H1 (cell line): ENCODE measurements around the gene BBLN. TPM values are rescaled to one million over a fixed set of nuclear protein-coding genes. Genes with fewer than 3 reads are reported as not detected.
A peak's percentile ranks its signal among the peaks of the same experiment; 100 is the strongest.

ENCODE experiments used
- CTCF ChIA-PET: fragments of 300-600 bp; sonication (Branson Sonifier 250); formaldehyde crosslinking; loops from one replicate; lab custom pipeline; 2021; ENCODE audit not compliant: partially characterized antibody; lab: Charles Lee
- POLR2A ChIA-PET: fragments of 300-600 bp; sonication (Branson Sonifier 250); formaldehyde crosslinking; loops from one replicate; lab custom pipeline; 2021; ENCODE audit warnings: inconsistent platforms; ENCODE audit not compliant: partially characterized antibody; lab: Charles Lee
- DNase-seq, 2 experiments: peaks; one replicate each; pipeline versions ENCODE4 v3.0.0 to v3.0.0-alpha.2; 2010 to 2022; ENCODE audit warnings: low spot score in 2 of 2, low read depth in 1 of 2, mixed read lengths in 1 of 2
- FAIRE-seq: peaks from 2 replicates; lab custom pipeline; 2011; peaks lifted over from hg19 to GRCh38; lab: Jason Lieb, UNC
- H2AFZ ChIP-seq: 2 replicates; pipeline ENCODE4 v1.8.1; 2012; ENCODE audit warnings: low read length, inconsistent platforms
- H2AK5ac ChIP-seq: 2 replicates; pipeline ENCODE4 v1.6.1; 2013; ENCODE audit warnings: low read depth, low read length
- H2BK120ac ChIP-seq: replicated peaks from 2 replicates; pipeline ENCODE3; 2013; ENCODE audit warnings: low read depth, low read length, inconsistent platforms
- H2BK12ac ChIP-seq: 2 replicates; pipeline ENCODE4 v1.6.1; 2013; ENCODE audit warnings: low read depth, low read length
- H2BK15ac ChIP-seq: 2 replicates; pipeline ENCODE4 v1.6.1; 2013; ENCODE audit warnings: low read length
- H2BK20ac ChIP-seq: 2 replicates; pipeline ENCODE4 v1.6.1; 2013; ENCODE audit warnings: low read length
- H2BK5ac ChIP-seq: 2 replicates; pipeline ENCODE4 v1.6.1; 2013; ENCODE audit warnings: low read depth, low read length
- H3K14ac ChIP-seq: 2 replicates; pipeline ENCODE4 v1.6.1; 2013; ENCODE audit warnings: inconsistent platforms; ENCODE audit not compliant: insufficient read length
- H3K18ac ChIP-seq: 2 replicates; pipeline ENCODE4 v1.6.1; 2013; ENCODE audit warnings: low read length; ENCODE audit errors: extremely low read depth
- H3K23ac ChIP-seq: 2 replicates; pipeline ENCODE4 v1.6.1; 2013; ENCODE audit warnings: inconsistent platforms; ENCODE audit not compliant: insufficient read length
- H3K23me2 ChIP-seq: 2 replicates; pipeline ENCODE4 v1.6.1; 2013; ENCODE audit warnings: low read depth, low read length
- H3K27ac ChIP-seq: 2 replicates; pipeline ENCODE4 v1.6.1; 2011; ENCODE audit warnings: low read depth, low read length, inconsistent platforms
- H3K27me3 ChIP-seq, 4 experiments: replicated peaks in 1 of 4; 1 replicate in 1 of 4; 2 replicates in 3 of 4; pipeline versions ENCODE4 v1.6.1 to v1.8.1; 2011 to 2013; ENCODE audit warnings: low read length in 3 of 4, mild to moderate bottlenecking in 3 of 4, inconsistent platforms in 2 of 4, mixed read lengths in 2 of 4, moderate library complexity in 1 of 4; ENCODE audit not compliant: control insufficient read depth in 3 of 4, insufficient read depth in 3 of 4; ENCODE audit errors: extremely low read depth in 1 of 4
- H3K36me3 ChIP-seq, 4 experiments: 2 replicates each; pipeline versions ENCODE4 v1.6.1 to v1.8.1; 2011 to 2013; ENCODE audit warnings: mild to moderate bottlenecking in 4 of 4, low read length in 3 of 4, moderate library complexity in 2 of 4, control low read depth in 1 of 4, inconsistent platforms in 1 of 4; ENCODE audit not compliant: insufficient read depth in 4 of 4, control insufficient read depth in 2 of 4
- H3K4ac ChIP-seq: replicated peaks from 2 replicates; pipeline ENCODE3; 2013; ENCODE audit warnings: low read length, low read depth, mixed read lengths, inconsistent platforms; ENCODE audit not compliant: insufficient read length
- H3K4me1 ChIP-seq, 4 experiments: replicated peaks in 1 of 4; 1 replicate in 1 of 4; 2 replicates in 3 of 4; pipeline versions ENCODE4 v1.6.1 to v1.8.1; 2011 to 2013; ENCODE audit warnings: low read length in 3 of 4, inconsistent platforms in 2 of 4, mixed read lengths in 1 of 4; ENCODE audit not compliant: insufficient read depth in 4 of 4, control insufficient read depth in 3 of 4
- H3K4me2 ChIP-seq, 2 experiments: 2 replicates each; pipeline versions ENCODE4 v1.6.1 to v1.8.1; 2011 to 2013; ENCODE audit warnings: low read depth in 2 of 2, low read length in 2 of 2, control low read depth in 1 of 2, inconsistent platforms in 1 of 2, mild to moderate bottlenecking in 1 of 2; ENCODE audit not compliant: insufficient read depth in 1 of 2
- H3K4me3 ChIP-seq, 4 experiments: fragments of 200-600, 300-600 bp in 1 of 4; sonication (generic), shearing (Covaris generic), sonication (Bioruptor Twin) in 1 of 4; 2 replicates each; pipeline versions ENCODE4 v1.5.1 to v1.8.1; 2011 to 2016; ENCODE audit warnings: low read length in 4 of 4, low read depth in 3 of 4, control low read depth in 2 of 4, inconsistent platforms in 2 of 4, mild to moderate bottlenecking in 2 of 4, mixed read lengths in 1 of 4, moderate library complexity in 1 of 4; ENCODE audit not compliant: insufficient read depth in 2 of 4; ENCODE audit errors: extremely low read depth in 1 of 4
- H3K56ac ChIP-seq: replicated peaks from 2 replicates; pipeline ENCODE3; 2013; ENCODE audit warnings: low read depth, mild to moderate bottlenecking, mixed read lengths, low read length, inconsistent platforms; ENCODE audit not compliant: insufficient read length
- H3K79me1 ChIP-seq: 2 replicates; pipeline ENCODE4 v1.6.1; 2013; ENCODE audit warnings: low read depth, low read length, control low read depth
- H3K79me2 ChIP-seq, 2 experiments: 2 replicates each; pipeline versions ENCODE4 v1.6.1 to v1.8.1; 2012 to 2013; ENCODE audit warnings: low read length in 2 of 2, mild to moderate bottlenecking in 2 of 2, inconsistent platforms in 1 of 2; ENCODE audit not compliant: insufficient read depth in 2 of 2, control insufficient read depth in 1 of 2
- H3K9ac ChIP-seq, 4 experiments: replicated peaks in 1 of 4; 1 replicate in 1 of 4; 2 replicates in 3 of 4; pipeline versions ENCODE4 v1.6.1 to v1.8.1; 2011 to 2013; ENCODE audit warnings: low read depth in 3 of 4, low read length in 3 of 4, control low read depth in 2 of 4, mild to moderate bottlenecking in 2 of 4, moderate library complexity in 2 of 4, inconsistent platforms in 1 of 4; ENCODE audit errors: extremely low read depth in 1 of 4
- H3K9me3 ChIP-seq, 2 experiments: 2 replicates each; pipeline versions ENCODE4 v1.6.1 to v1.8.1; 2012 to 2013; ENCODE audit warnings: mild to moderate bottlenecking in 2 of 2, moderate library complexity in 2 of 2, control low read depth in 1 of 2, inconsistent platforms in 1 of 2, low read depth in 1 of 2, low read length in 1 of 2, mixed read lengths in 1 of 2; ENCODE audit not compliant: insufficient read depth in 2 of 2
- H4K20me1 ChIP-seq, 2 experiments: replicated peaks in 1 of 2; 2 replicates each; pipeline versions ENCODE3 to v1.8.1; 2011 to 2013; ENCODE audit warnings: inconsistent platforms in 2 of 2, low read length in 2 of 2, mild to moderate bottlenecking in 1 of 2; ENCODE audit not compliant: insufficient read depth in 2 of 2, control insufficient read depth in 1 of 2
- H4K5ac ChIP-seq: 2 replicates; pipeline ENCODE4 v1.6.1; 2013; ENCODE audit warnings: low read length, low read depth, mixed read lengths, inconsistent platforms; ENCODE audit not compliant: insufficient read length
- H4K8ac ChIP-seq: 2 replicates; pipeline ENCODE4 v1.8.0; 2013; ENCODE audit warnings: mild to moderate bottlenecking, moderate library complexity, low read length, inconsistent platforms; ENCODE audit not compliant: insufficient read depth; ENCODE audit errors: extremely low read depth
- H4K91ac ChIP-seq: replicated peaks from 2 replicates; pipeline ENCODE3; 2013; ENCODE audit warnings: low read length, mixed read lengths, inconsistent platforms; ENCODE audit not compliant: insufficient read length
- ASH2L ChIP-seq: fragments of 200-600, 300-600 bp; sonication (generic); IDR thresholded peaks from one replicate; pipeline ENCODE4 v1.7.1; 2017; ENCODE audit warnings: low read length
- EGR1 ChIP-seq: IDR thresholded peaks from 2 replicates; pipeline ENCODE4 v1.6.1; 2011; ENCODE audit warnings: low read depth, low read length, borderline replicate concordance
- EZH2 ChIP-seq: fragments of 200-600 bp; sonication (generic); IDR thresholded peaks from 2 replicates; pipeline ENCODE4 v1.7.1; 2012; ENCODE audit warnings: low read depth, mild to moderate bottlenecking, moderate library complexity, low read length, inconsistent platforms; ENCODE audit not compliant: severe bottlenecking
- GABPA ChIP-seq: IDR thresholded peaks from 2 replicates; pipeline ENCODE4 v1.6.1; 2011; ENCODE audit warnings: mild to moderate bottlenecking, low read length, moderate library complexity, borderline replicate concordance; ENCODE audit not compliant: insufficient read depth
- GTF2F1 ChIP-seq: IDR thresholded peaks from 2 replicates; pipeline ENCODE4 v1.6.1; 2012; ENCODE audit warnings: low read depth, low read length, improper control_type of control experiment, borderline replicate concordance
- POLR2A ChIP-seq, 2 experiments: IDR thresholded peaks; 1 replicate in 1 of 2; 2 replicates in 1 of 2; pipeline ENCODE4 v1.6.1; 2011; ENCODE audit warnings: low read depth in 2 of 2, low read length in 2 of 2, mild to moderate bottlenecking in 2 of 2; ENCODE audit errors: control extremely low read depth in 1 of 2
- RXRA ChIP-seq: IDR thresholded peaks from 2 replicates; pipeline ENCODE4 v1.6.1; 2011; ENCODE audit warnings: low read depth, mild to moderate bottlenecking, low read length, moderate library complexity; ENCODE audit not compliant: insufficient read depth
- SAP30 ChIP-seq: fragments of 300-600 bp; sonication (generic); IDR thresholded peaks from 2 replicates; pipeline ENCODE4 v1.7.1; 2012; ENCODE audit warnings: low read length, moderate library complexity, mild to moderate bottlenecking, inconsistent platforms; ENCODE audit not compliant: insufficient read depth, insufficient replicate concordance
- SIN3A ChIP-seq, 2 experiments: IDR thresholded peaks in 1 of 2; conservative IDR thresholded peaks in 1 of 2; 2 replicates each; pipeline ENCODE4 v1.6.1; 2011 to 2012; ENCODE audit warnings: low read length in 2 of 2, improper control_type of control experiment in 1 of 2, low read depth in 1 of 2, mild to moderate bottlenecking in 1 of 2
- SP2 ChIP-seq: IDR thresholded peaks from 2 replicates; pipeline ENCODE4 v1.6.1; 2012; ENCODE audit warnings: mild to moderate bottlenecking, low read length, inconsistent platforms
- TCF12 ChIP-seq: IDR thresholded peaks from 2 replicates; pipeline ENCODE4 v1.6.1; 2011; ENCODE audit warnings: low read depth, mild to moderate bottlenecking, low read length
- WGBS, 2 experiments: shearing (Covaris generic) in 1 of 2; methylation state at CpG; one replicate each; pipeline versions ENCODE4 v1.1.6 to v1.1.7; 2013 to 2015; ENCODE audit warnings: low lambda C conversion rate in 2 of 2, mixed read lengths in 2 of 2, inconsistent platforms in 1 of 2, low coverage in 1 of 2, missing lambda C conversion rate in 1 of 2; ENCODE audit not compliant: insufficient replicate concordance in 2 of 2, insufficient coverage in 1 of 2, insufficient read length in 1 of 2; ENCODE audit errors: extremely low coverage in 1 of 2, missing lambda C conversion rate in 1 of 2; 5-methylcytosine and 5-hydroxymethylcytosine counted together
- polyA plus RNA-seq, 7 experiments: library from polyadenylated mRNA; depleted of rRNA in 3 of 7; stranded (reverse) in 5 of 7; unstranded in 2 of 7; fragments of >200 nt in 5 of 7; fragments of 200-250 nt in 2 of 7; gene quantifications; 1 replicate in 5 of 7; 2 replicates in 1 of 7; 4 replicates in 1 of 7; pipeline versions ENCODE4 v1.2.1 to v1.2.3, GENCODE V29; 2011 to 2013; ENCODE audit warnings: missing spikeins in 2 of 7, mixed read lengths in 2 of 7
- total RNA-seq: library from RNA; stranded (reverse); fragmentation: NEBNext Ultra II Directional; extraction: Animal tissue kit (Norgen Biotek cat#: 25700); gene quantifications from 2 replicates; pipeline ENCODE4 v1.2.1, GENCODE V29; 2021
- TF ChIP-seq, protein P1 (sequence below): IDR thresholded peaks from 2 replicates; pipeline ENCODE4 v1.6.1; 2012; ENCODE audit warnings: low read length, inconsistent platforms

BBLN gene
- total and polyA plus RNA-seq, 2 of the 8 experiments (the other 6 are each of a cell fraction or from before 2014, with no cell fraction given), result 63.1 to 164 TPM

DNA sequence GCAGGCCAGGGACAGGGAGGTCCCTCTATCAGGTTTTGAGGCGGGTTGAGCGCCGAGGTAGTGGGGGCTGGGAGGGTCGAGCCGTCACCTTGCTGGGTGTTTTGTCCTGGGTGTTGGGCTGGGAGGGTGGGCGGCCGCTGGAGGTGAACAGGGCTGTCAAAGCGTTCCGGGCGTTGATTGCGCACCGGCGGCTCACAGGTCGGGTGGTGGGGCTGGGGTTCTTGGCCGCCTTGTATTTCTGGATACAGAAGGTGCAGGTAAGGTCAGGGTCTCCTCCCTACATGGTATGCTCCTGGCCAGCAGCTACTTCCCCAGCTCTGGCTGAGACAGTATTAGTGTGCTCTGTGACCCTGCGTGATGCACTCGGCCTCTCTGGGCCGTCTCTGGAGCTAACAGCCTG is 6.1 kb downstream of the BBLN start:
- Histone ChIP-seq H3K23me2 (no peaks in the 10 kb centered on the region), H2BK12ac (no peak overlapping the region), H3K56ac (no peak overlapping the region), H3K79me1 (0 out of 2 replicates have a peak, but pooled peaks cover 8% of the 10 kb centered on the region), H4K91ac (no peak overlapping the region), H3K4me2 (no peak overlapping the region), H2AFZ (no peak overlapping the region), H2BK15ac (no peak overlapping the region), H4K5ac (no peak overlapping the region), H3K9me3 (no peaks in the 10 kb centered on the region), H3K4me3 (no peak overlapping the region), H3K9ac (no peak overlapping the region), H3K14ac (no peak overlapping the region), H3K27me3 (no peaks in the 10 kb centered on the region), H3K4ac (no peak overlapping the region), H3K79me2 (peaks cover 0 to 3% of the 10 kb centered on the region in 2 experiments; a peak in 1 of 4 replicates), H4K8ac (peak overlapping the region; percentile 51; the same call in 1 of the 2 replicates), H3K27ac (no peak overlapping the region), H2BK20ac (no peak overlapping the region), H3K36me3 (peaks cover 3 to 60% (median 24%) of the 10 kb centered on the region in 4 experiments), H3K4me1 (peaks cover 0 to 2% (median 0%) of the 10 kb centered on the region in 4 experiments; a peak in 1 of 7 replicates), H4K20me1 (peaks cover 3 to 4% of the 10 kb centered on the region in 2 experiments), H2BK5ac (no peak overlapping the region), H3K23ac (no peak overlapping the region), H2BK120ac (no peak overlapping the region), H2AK5ac (no peak overlapping the region), H3K18ac (no peak overlapping the region)
- ChIA-PET CTCF (interaction anchor here (1.5 to 2.4 kb wide), 2 partner anchors 13 to 41 kb away, joined by 4 to 7 read pairs; no protein-coding TSS in a partner anchor), POLR2A (interaction anchor here (0.6 to 1.4 kb wide), 5 partner anchors 9 to 56 kb away, joined by 3 to 5 read pairs (median 3); no protein-coding TSS in a partner anchor)
- 96% methylated on average over 11 of the region's 18 CpGs; no CpG with 5 or more reads in 1 of the 2 experiments for WGBS, 2 experiments
- FAIRE-seq, result no peak
- no peak for DNase-seq
- TF ChIP-seq EZH2 (no peak), SAP30 (no peak), GABPA (no peak), SIN3A (conservative IDR thresholded peaks at IDR 0.05 in 1 of 2, IDR thresholded peaks at IDR 0.05 in 1 of 2; ENCODE audit: low read depth in 1 of 2, low read length in 2 of 2) (no peak), EGR1 (no peak), SP2 (no peak), RXRA (no peak), TCF12 (no peak), POLR2A (IDR thresholded peaks at IDR 0.05; ENCODE audit: control extremely low read depth in 1 of 2, low read depth in 2 of 2, low read length in 2 of 2) (no peak), GTF2F1 (no peak), ASH2L (no peak)
- TF ChIP-seq, protein P1, sequence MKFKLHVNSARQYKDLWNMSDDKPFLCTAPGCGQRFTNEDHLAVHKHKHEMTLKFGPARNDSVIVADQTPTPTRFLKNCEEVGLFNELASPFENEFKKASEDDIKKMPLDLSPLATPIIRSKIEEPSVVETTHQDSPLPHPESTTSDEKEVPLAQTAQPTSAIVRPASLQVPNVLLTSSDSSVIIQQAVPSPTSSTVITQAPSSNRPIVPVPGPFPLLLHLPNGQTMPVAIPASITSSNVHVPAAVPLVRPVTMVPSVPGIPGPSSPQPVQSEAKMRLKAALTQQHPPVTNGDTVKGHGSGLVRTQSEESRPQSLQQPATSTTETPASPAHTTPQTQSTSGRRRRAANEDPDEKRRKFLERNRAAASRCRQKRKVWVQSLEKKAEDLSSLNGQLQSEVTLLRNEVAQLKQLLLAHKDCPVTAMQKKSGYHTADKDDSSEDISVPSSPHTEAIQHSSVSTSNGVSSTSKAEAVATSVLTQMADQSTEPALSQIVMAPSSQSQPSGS, result no peak
